Measurements from ENCODE around the gene OIP5. TPM values are rescaled to one million over a fixed set of nuclear protein-coding genes. Genes with fewer than 3 reads are reported as not detected.
A peak's percentile ranks its signal among the peaks of the same experiment; 100 is the strongest.

Gene OIP5
- total RNA-seq (1 to 10 TPM; 1.6 to 3.4 TPM), polyA plus RNA-seq (ENCODE audit: insufficient read length in 6 of 6) (10 to 100 TPM in 1 of 6 donors, 1 to 10 TPM in 5; 6.3 to 12.2 (median 7.1) TPM)
- long read RNA-seq, donor 1, transcript OIP5-201 (5 exons, 1,236 nt): major isoform, 8 of 8 reads
- long read RNA-seq, donor 1, partial matches to known transcripts: 0 of 8 reads
- long read RNA-seq, donor 1, other reads (novel, unspliced or antisense): 0 of 8 reads
- long read RNA-seq, donor 2, transcript OIP5-201 (5 exons, 1,236 nt): major isoform, 8 of 9 reads
- long read RNA-seq, donor 2, partial matches to known transcripts: 0 of 9 reads
- long read RNA-seq, donor 2, other reads (novel, unspliced or antisense): 0 of 9 reads
- long read RNA-seq, donor 3, transcript OIP5-201 (5 exons, 1,236 nt): major isoform, 6 of 6 reads
- long read RNA-seq, donor 3, partial matches to known transcripts: 0 of 6 reads
- long read RNA-seq, donor 3, other reads (novel, unspliced or antisense): 0 of 6 reads
- long read RNA-seq, donor 4, partial matches to known transcripts: 1 of 4 reads
- long read RNA-seq, donor 4, other reads (novel, unspliced or antisense): 0 of 4 reads
- long read RNA-seq, donor 5, partial matches to known transcripts: 58 of 97 reads
- long read RNA-seq, donor 5, other reads (novel, unspliced or antisense): 34 of 97 reads
- long read RNA-seq, donor 6, transcript OIP5-201 (5 exons, 1,236 nt): major isoform, 9 of 142 reads
- long read RNA-seq, donor 6, partial matches to known transcripts: 72 of 142 reads
- long read RNA-seq, donor 6, other reads (novel, unspliced or antisense): 59 of 142 reads
- long read RNA-seq, donor 7, partial matches to known transcripts: 0 of 2 reads
- long read RNA-seq, donor 7, other reads (novel, unspliced or antisense): 0 of 2 reads
- long read RNA-seq, donor 8, partial matches to known transcripts: 86 of 93 reads
- long read RNA-seq, donor 8, other reads (novel, unspliced or antisense): 5 of 93 reads
- long read RNA-seq, donor 9: 0 reads
- long read RNA-seq, donor 10, partial matches to known transcripts: 0 of 2 reads
- long read RNA-seq, donor 10, other reads (novel, unspliced or antisense): 1 of 2 reads
- long read RNA-seq, donor 11: 0 reads
- long read RNA-seq, donor 12, partial matches to known transcripts: 0 of 4 reads
- long read RNA-seq, donor 12, other reads (novel, unspliced or antisense): 0 of 4 reads

- Histone ChIP-seq H3K9me3 (no peaks in the 10 kb centered on the region), H3K36me3 (no peaks in the 10 kb centered on the region), H3K27me3 (no peaks in the 10 kb centered on the region), H3K27ac (peak within 1 kb of the TSS; percentile 74 to 77), H3K4me3 (peak within 1 kb of the TSS; percentile 80 to 84), H3K4me1 (peaks cover 0 to 23% of the 10 kb centered on the region in 2 donors)
- ATAC-seq (peak; percentile 99), DNase-seq (peak; percentile 97 to 99 (median 99))
- intact Hi-C loops (cut with DNase I): no loop called here
- TF ChIP-seq CTCF (IDR thresholded peaks at IDR 0.05): peak; percentile 77 to 80
Measured at GRCh38 chr15:41332194-41333025, at the start of gene OIP5, which contains the start of gene NUSAP1. OIP5 (minus strand) TSS chr15:41332591; CDS start chr15:41332561, 30 bp downstream. NUSAP1 (plus strand) TSS chr15:41332881; CDS start chr15:41332958, 77 bp downstream.

- DNase-seq (no peak), ATAC-seq (no peak)
- H3K4me3 ChIP-seq: no peak overlapping the region
- intact Hi-C loops (cut with DNase I): no loop called here
- H3K27me3 ChIP-seq: no peaks in the 10 kb centered on the region
- no peak for TF ChIP-seq CTCF (IDR thresholded peaks at IDR 0.05)
- peaks cover 0 to 8% of the 10 kb centered on the region in 2 donors for H3K36me3 ChIP-seq
- no peak overlapping the region for H3K27ac ChIP-seq
- H3K9me3 ChIP-seq: no peaks in the 10 kb centered on the region
- no peaks in the 10 kb centered on the region for H3K4me1 ChIP-seq
Measured at GRCh38 chr15:41377978-41378377, 45.6 kb upstream of the OIP5 start.

GRCh38 chr15:41367418-41367817 lies 35.0 kb upstream of the OIP5 start:
- no peak for TF ChIP-seq CTCF (IDR thresholded peaks at IDR 0.05)

GRCh38 chr15:41354371-41354770 lies 22.0 kb upstream of the OIP5 start:
- no peaks in the 10 kb centered on the region for H3K27me3 ChIP-seq
- no peaks in the 10 kb centered on the region for H3K9me3 ChIP-seq
- H3K27ac ChIP-seq: no peak overlapping the region
- ATAC-seq: no peak
- no peak for DNase-seq
- no peak overlapping the region for H3K4me3 ChIP-seq
- intact Hi-C loops (cut with DNase I): no loop called here
- H3K4me1 ChIP-seq: no peaks in the 10 kb centered on the region
- peaks cover 0 to 10% of the 10 kb centered on the region in 2 donors for H3K36me3 ChIP-seq
- no peak for TF ChIP-seq CTCF (IDR thresholded peaks at IDR 0.05)

More at GRCh38 chr15:41367418-41367817, 35.0 kb upstream of the OIP5 start:
- intact Hi-C loops (cut with DNase I): no loop called here
- H3K27ac ChIP-seq: no peak overlapping the region
- H3K4me3 ChIP-seq: no peak overlapping the region
- no peaks in the 10 kb centered on the region for H3K4me1 ChIP-seq
- no peaks in the 10 kb centered on the region for H3K9me3 ChIP-seq
- H3K27me3 ChIP-seq: no peaks in the 10 kb centered on the region
- ATAC-seq: no peak
- peaks cover 0 to 27% of the 10 kb centered on the region in 2 donors for H3K36me3 ChIP-seq
- DNase-seq: no peak
